DOHH2 (cell line): ENCODE measurements around the gene FBLN1.

Experiments used
- CTCF ChIP-seq: fragments of 200-600 bp; sonication (generic); IDR thresholded peaks from one replicate; pipeline ENCODE4 v1.5.1; 2014; ENCODE audit warnings: antibody characterized with exemption, mild to moderate bottlenecking, low read depth, low read length; ENCODE audit not compliant: poor library complexity, severe bottlenecking
- EZH2phosphoT487 ChIP-seq: fragments of 200-600 bp; sonication (generic); IDR thresholded peaks from 2 replicates; pipeline ENCODE4 v1.6.1; 2017; ENCODE audit warnings: borderline replicate concordance, mild to moderate bottlenecking, antibody characterized with exemption, low read length, moderate library complexity, mixed read lengths

- TF ChIP-seq CTCF = no peak
- TF ChIP-seq EZH2phosphoT487 = no peak
These were observed 142.5 kb downstream of the FBLN1 start for GRCh38 chr22:45645150-45645525.
